AML-193 (cell line): ENCODE measurements around the gene MTMR3.
"Not testable (repeated sequence)": the region's sequence is repeated elsewhere in the genome, so short reads cannot be mapped to it uniquely, and the experiment has no call there.

Experiments used
- DNase-seq, 2 experiments: peaks; one replicate each; lab custom pipeline; 2025; lab: John Stamatoyannopoulos, UW

Gene MTMR3

GRCh38 chr22:29967461-29967860, 84.5 kb downstream of the MTMR3 start:
- DNase-seq, result no peak

- DNase-seq, result no peak
Observed at GRCh38 chr22:29971607-29972006, 88.6 kb downstream of the MTMR3 start.

DNA sequence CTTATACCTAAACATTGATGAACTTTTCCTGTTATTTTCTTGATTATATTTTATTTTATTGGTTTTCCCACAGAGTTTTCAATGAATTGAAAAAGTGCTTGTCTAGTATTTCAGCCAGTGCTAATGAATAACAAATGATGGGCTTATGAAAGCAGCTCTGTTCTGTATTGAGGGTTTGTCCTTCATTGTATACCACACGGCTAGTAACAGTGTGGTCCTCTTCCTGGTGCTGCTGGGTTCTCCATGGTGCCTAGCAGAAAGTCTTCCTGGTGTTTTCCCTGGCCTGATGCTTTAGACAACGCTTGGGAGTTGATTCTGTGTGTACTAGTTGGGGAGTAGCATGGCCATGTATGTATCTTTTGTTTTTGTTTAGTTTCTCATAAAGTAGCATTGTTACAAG, 89.1 kb downstream of the MTMR3 start:
- no peak for DNase-seq

DNA sequence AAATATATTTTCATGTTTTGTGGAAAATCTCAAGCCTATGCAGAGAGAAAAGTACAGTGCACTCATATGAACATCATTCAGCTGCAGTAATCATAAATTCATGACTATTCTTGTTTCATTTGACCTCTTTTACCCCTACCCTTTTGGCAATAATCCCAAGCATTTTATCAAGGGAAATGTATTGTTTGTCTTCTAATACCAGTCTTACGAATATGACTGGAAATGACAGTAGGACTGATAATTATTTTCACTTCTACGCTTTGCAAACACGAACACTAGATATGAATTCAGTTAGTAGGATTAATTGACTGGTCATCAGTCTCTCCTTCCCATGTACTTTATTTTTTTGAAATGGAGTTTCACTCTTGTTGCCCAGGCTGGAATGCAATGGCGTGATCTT, 90.3 kb downstream of the MTMR3 start:
- DNase-seq, result no peak

GRCh38 chr22:29973680-29974079, 90.7 kb downstream of the MTMR3 start:
- not testable (repeated sequence) for DNase-seq

GRCh38 chr22:29975494-29975893, 92.5 kb downstream of the MTMR3 start:
- DNase-seq, result no peak

DNA sequence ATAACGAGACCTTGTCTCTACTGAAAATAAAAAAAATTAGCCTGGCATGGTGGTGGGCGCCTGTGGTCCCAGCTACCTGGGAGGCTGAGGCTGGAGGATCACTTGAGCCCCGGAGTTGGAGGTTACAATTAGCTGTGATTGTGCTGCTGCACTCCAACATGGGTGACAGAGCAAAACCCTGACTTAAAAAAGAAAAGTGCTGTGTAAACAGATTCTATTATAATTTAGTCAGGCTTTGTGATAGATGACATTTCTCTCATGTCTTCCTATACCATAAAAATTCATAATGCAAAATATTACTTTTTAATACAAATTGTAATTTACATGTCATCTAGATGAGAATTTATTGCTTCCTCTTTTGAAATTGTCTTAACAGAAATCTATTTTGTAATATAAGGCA, 94.1 kb downstream of the MTMR3 start:
- peak in 1 of 2 experiments; percentile 19 for DNase-seq

DNA sequence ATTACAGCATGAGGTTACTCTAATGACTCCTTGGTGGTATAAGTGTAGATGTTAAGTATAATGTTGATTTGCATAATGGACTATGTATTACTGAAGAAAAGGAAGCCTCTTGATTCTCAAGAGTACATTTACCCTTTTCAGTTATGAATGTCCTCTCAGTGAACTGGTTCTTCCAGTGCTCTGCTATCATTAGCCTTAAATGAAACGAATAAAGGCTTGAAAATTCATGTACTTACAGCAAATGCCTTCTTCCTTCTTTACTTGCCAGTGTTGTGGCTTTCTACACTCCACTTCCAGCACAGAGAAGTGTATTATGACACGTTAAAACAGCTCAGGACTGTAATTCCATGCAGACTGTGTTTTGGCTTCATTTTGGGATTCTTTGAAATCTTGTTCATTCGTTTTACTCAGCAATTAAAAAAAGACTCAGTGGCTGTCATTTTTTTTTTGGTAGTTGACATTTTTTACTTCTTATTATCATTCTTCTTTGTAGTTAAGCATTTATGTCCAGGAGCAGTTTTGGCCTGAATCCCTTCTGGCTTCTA, 96.9 kb downstream of the MTMR3 start:
- DNase-seq, result no peak

DNA sequence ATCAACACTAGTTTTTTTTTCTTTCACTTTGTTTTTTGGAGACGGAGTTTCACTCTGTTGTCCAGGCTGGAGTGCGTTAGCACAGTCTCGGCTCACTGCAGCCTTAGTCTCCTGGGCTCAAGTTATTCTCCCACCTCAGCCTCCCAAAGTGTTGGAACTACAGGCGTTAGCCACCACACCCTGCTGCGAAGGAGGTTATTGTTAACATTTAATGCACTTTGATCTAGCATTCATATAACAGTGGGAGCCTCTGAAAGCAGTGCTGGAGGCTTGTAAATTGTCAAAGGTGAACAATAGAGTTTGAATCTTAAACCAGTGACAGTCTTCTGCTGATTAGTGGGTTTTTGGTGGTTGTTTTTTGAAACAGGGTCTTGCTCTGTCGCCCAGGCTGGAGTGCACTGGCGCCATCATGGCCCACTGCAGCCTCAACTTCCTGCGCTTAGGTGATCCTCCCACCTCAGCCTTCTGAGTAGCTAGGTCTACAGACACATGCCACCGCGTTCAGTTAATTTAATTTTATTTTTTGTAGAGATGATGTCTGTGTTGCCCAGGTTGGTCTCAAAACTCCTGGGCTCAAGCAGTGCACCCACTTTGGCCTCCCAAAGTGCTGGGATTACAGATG, 100.4 kb downstream of the MTMR3 start:
- no peak for DNase-seq

DNA sequence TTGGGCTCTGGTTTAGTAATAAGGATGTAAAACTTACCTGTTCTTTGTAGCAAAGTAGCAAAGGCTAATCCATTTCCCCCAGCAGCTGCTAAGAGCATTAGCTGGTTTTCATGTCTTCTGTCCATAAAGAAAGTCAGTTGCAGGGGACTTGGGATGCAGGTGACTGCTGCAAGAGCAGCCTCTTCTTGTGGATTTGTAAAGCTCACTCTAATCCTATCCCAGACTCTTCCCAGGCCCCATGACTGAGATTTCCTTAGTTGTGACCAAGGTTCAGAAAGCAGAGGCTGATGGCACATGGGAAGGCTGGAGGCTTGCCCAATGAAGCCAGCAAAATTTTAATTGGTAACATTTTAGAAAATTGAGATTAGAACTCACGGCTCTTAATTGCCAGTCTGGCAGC, 102.9 kb downstream of the MTMR3 start:
- DNase-seq, result no peak

DNA sequence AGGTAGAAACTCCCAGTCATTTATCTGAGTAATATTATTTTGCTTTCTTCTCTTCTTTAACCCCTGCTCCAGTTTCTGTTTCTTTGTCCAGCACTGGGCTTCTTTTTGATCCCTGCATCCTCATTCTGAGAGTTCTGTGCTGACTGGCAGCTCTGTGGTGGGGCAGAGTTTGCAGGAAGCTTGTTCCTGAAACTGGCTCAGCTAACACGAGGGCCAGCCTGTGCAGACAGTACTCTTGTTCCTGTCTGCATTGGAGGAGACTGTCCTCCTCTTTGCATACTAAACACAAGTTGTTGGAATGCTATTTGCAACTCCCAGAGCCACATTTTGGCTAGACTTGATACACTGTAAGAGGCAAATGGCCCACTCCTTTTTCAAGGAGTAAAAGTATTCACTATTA, 104.2 kb downstream of the MTMR3 start:
- no peak for DNase-seq

- DNase-seq, result peak; percentile 10 to 13
Observed at GRCh38 chr22:29988719-29989118, 105.7 kb downstream of the MTMR3 start.

- no peak for DNase-seq
Observed at GRCh38 chr22:29989446-29989845, 106.5 kb downstream of the MTMR3 start.

DNA sequence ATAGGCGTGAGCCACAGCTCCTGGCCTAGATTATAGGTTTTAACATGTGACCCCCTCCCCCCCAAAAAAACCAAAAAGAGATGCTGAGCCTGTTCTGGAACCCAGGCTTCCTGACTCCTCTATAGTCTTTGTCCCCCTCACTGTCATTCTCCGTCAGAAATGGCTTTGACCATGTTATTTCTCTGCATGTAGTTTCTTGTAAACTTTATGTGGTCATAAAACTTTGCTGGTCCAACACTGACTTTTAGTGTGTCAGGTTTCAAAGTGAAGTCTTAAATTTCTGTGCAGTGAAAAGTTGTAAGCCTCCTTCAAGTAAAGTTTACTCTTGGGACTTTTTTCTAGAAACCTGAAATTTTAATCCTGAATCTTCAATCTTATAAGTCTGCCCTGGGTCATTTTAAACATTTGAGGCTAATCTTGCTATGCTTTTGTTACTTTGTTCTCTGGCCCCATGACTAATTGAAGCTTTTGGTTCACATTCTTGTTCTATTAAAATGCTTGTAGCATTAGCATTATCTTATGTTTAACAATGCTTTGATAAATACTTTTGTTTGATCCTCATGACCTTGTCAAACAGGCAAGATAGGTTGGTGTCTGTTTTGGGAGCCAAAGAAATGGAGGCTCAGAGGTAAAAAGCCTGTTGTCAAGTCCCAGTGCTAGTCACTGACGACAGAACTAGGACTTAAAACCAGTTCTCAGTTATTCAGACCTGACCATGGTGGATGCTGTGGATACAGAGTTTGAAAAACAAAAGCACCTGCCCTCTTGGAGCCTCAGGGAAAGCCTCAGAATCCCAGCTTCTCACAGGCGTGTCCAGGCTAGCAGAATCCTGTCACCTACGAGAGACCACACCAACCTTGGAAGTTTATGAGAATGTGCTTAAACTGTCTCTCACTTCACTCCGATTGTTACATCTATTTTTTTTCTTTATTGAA, 109.6 kb downstream of the MTMR3 start:
- no peak for DNase-seq

DNA sequence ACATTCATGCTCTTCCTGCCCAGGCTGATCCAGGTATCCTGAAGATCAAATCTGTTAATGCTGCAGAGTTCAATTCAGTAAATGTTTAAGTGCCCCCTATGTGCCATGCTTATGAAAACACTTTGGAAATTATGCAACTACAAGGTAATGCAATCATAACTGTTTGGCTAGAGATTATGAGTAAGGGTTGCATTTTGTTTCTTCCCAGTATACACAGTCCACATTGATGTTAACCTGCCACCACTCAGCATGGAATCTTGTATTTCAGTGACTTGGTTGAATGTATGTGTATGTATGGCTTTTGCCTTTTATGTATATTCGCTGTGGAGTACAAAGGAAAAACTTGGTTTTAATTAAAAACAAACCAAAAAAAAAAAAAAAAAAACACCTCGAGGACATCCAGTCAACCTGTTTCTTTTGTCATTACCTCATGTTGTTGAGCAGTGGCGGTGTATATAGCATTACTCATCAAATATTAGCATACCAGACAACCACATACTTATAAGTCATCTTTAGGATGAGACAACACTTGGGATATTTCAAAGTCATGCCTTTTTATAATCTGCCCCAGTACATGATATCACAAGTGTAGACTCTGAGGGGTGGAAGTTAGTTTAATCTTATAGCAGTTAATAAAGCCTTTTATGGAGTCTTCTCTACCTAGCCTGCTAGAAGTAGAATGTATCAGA, 111.2 kb downstream of the MTMR3 start:
- DNase-seq, result peak; percentile 67 to 68

GRCh38 chr22:29994943-29995342, 112.0 kb downstream of the MTMR3 start:
- DNase-seq, result no peak

DNA sequence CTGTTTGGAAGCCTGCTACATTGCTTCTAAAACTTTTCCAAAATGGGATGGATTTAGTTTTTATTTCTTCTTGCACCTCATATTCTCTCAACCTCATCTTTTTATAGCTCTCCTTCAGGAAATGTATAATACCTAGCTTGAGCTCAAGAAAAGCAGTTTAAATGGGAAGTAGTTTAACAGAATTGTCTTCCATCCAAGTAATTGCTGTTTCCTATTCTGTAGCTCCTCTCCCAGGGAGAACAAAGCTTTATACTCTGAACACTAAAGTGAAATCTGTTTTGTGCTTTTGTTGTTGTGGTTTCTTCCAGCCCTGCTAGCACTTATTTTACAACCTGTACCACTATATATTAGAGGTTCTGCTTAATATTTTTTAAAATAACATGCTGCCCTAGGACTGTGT, 114.1 kb downstream of the MTMR3 start:
- DNase-seq, result no peak

DNA sequence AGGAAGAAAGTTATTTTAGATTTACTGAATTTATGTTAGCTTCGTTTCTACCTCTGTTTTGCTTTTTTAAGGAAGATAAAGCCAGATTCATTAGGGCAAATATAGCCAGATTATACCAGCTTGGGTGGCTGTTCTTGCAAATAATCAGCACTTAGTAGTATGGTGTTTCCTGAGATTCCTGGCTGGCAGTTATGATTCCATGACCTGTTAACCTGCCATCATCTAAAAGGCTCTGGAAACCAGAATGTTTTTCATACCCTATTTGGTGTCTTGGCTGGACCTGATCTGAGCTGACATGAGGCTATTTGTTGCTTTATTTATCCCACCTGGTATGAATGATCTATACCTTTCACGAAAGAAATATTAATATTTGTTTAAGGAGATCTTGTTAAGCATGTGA, 114.5 kb downstream of the MTMR3 start:
- no peak for DNase-seq

- no peak for DNase-seq
Observed at GRCh38 chr22:29998627-29999384, 115.8 kb downstream of the MTMR3 start.

- DNase-seq, result no peak
Observed at GRCh38 chr22:30000566-30000965, 117.6 kb downstream of the MTMR3 start.

DNA sequence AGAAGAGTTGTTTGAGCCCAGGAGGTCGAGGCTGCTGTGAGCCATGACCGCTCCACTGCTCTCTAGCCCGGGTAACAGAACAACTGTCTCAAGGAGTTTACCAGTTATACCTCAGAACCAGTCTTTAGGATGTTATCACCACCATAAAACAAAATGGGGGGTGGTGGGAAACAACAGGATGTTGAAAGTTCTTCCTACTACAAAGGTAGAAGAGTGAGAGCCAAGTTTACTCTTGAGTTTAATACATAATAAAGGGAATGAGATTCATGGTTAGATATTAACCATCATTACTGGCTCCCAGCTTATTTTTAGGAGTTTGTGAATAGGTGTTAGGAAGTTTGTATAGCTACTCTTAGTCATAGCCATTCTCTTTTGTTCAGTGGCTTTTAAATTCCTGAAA, 118.5 kb downstream of the MTMR3 start:
- no peak for DNase-seq
